Heart left ventricle (tissue), 16 donors: Measurements from ENCODE around the gene SCAF1. TPM values are rescaled to one million over a fixed set of nuclear protein-coding genes. Genes with fewer than 3 reads are reported as not detected.
A peak's percentile ranks its signal among the peaks of the same experiment; 100 is the strongest.

ENCODE experiments used
- ATAC-seq, 4 donors: fragments of 200-7000 bp; cut with Tn5 transposase; one replicate each; pipeline ENCODE4 v1.9.1; 2020 to 2022; ENCODE audit warnings: moderate library complexity in 4 of 4, mild to moderate bottlenecking in 3 of 4, moderate number of reproducible peaks in 1 of 4
- DNase-seq, 5 donors: peaks; one replicate each; pipeline ENCODE4 v3.0.0-alpha.2; 2020
- H3K27ac ChIP-seq, 12 donors: fragments of 200-600 bp; sonication (generic) in 4 of 12; one replicate each; pipeline versions ENCODE4 v1.5.0 to v1.8.0; 2016 to 2022; ENCODE audit warnings: mild to moderate bottlenecking in 2 of 12
- H3K27me3 ChIP-seq, 9 donors: fragments of 200-600 bp; sonication (generic) in 2 of 9; one replicate each; pipeline versions ENCODE4 v1.5.1 to v1.8.0; 2016 to 2022; ENCODE audit warnings: mild to moderate bottlenecking in 3 of 9
- H3K36me3 ChIP-seq, 9 donors: fragments of 200-600 bp; sonication (generic) in 2 of 9; one replicate each; pipeline versions ENCODE4 v1.5.0 to v1.8.0; 2018 to 2022; ENCODE audit warnings: mild to moderate bottlenecking in 2 of 9
- H3K4me1 ChIP-seq, 12 donors: fragments of 200-600 bp; sonication (generic) in 4 of 12; one replicate each; pipeline versions ENCODE4 v1.5.0 to v1.8.0; 2016 to 2022; ENCODE audit warnings: mild to moderate bottlenecking in 3 of 12
- H3K4me3 ChIP-seq, 12 donors: fragments of 200-600 bp; sonication (generic) in 4 of 12; one replicate each; pipeline versions ENCODE4 v1.5.0 to v1.8.0; 2017 to 2022; ENCODE audit warnings: mild to moderate bottlenecking in 9 of 12, moderate library complexity in 4 of 12
- H3K9me3 ChIP-seq, 12 donors: fragments of 200-600 bp; sonication (generic) in 4 of 12; one replicate each; pipeline versions ENCODE4 v1.5.0 to v1.8.0; 2016 to 2022; ENCODE audit warnings: mild to moderate bottlenecking in 1 of 12
- POLR2A ChIP-seq, 2 donors: fragments of 450-650 bp; IDR thresholded peaks; one replicate each; pipeline ENCODE4 v1.6.1; 2017; ENCODE audit warnings: antibody characterized with exemption in 2 of 2, mild to moderate bottlenecking in 2 of 2, moderate library complexity in 2 of 2
- WGBS, 4 donors: extraction: QIAGEN DNeasy Blood & Tissue Kit in 2 of 4; methylation state at CpG; one replicate each; pipeline versions ENCODE4 v1.1.5 to v1.1.7; 2013 to 2018; 5-methylcytosine and 5-hydroxymethylcytosine counted together
- intact Hi-C, 10 donors: fragments of 100-400 bp; cut with DNase I; formaldehyde crosslinking; loops; one replicate each; pipeline versions ENCODE4 v1.11.1 to v1.14.2; 2022
- polyA plus RNA-seq, 2 donors: library from polyadenylated mRNA; stranded (reverse); fragments of 200-250 nt; gene quantifications; one replicate each; pipeline ENCODE4 v1.2.3, GENCODE V29; 2013
- total RNA-seq, 9 donors: library from RNA; depleted of rRNA in 2 of 9; stranded (reverse); fragments of >200 nt in 2 of 9; fragmentation: NEBNext Ultra II Directional in 3 of 9; extraction: Animal tissue kit (Norgen Biotek cat#: 25700) in 3 of 9; gene quantifications; one replicate each; pipeline versions ENCODE4 v1.1.0 to v1.2.4, GENCODE V29; 2016 to 2023
- TF ChIP-seq, protein P1 (sequence below), 12 donors: fragments of 200-600 bp; sonication (generic) in 4 of 12; IDR thresholded peaks; one replicate each; pipeline versions ENCODE4 v1.5.0 to v1.8.0; 2018 to 2022; ENCODE audit warnings: antibody characterized with exemption in 12 of 12, mild to moderate bottlenecking in 5 of 12
- donor health status: ischemic (EF 13 %, LVEDD 7.1; RV severe dilation, severe dysfunction).
- donor health status: healthy with polysubstance abuse.
- donor health status: DM: no; HTN: yes; CAD: no.
- donor health status: DM: no; HTN: no; CAD: no.
- donor health status: ischemic (EF 25% LVEDD 6.9; RV normal size, moderate dysfunction).
- donor health status: ischemic (EF 25% LVEDD 5.7; RV mildly dilated, moderate dysfunction).
- donor health status: healthy.
- donor health status: DM: yes; HTN: yes; CAD: no.
- donor health status: ischemic (EF 35%, LVEDD 5.7; RV mildly dilated, moderate dysfunction).
- donor health status: nonischemic (EF 11% LVEDD 7.7; RV severe dilation, severe dysfunction).
- donor health status: DM: yes; HTN: yes; CAD: no.
- donor health status: PGD.
- donor health status: ischemic (EF 29% LVEDD 5.4; RV normal size, mild dysfunction).
- donor health status: nonischemic (EF 23%, LVEDD 6.1; RV moderate dilation, normal function).

The SCAF1 gene
- total and polyA plus RNA-seq, 11 donors: 24.5 to 52.8 (median 44.0) TPM

DNA sequence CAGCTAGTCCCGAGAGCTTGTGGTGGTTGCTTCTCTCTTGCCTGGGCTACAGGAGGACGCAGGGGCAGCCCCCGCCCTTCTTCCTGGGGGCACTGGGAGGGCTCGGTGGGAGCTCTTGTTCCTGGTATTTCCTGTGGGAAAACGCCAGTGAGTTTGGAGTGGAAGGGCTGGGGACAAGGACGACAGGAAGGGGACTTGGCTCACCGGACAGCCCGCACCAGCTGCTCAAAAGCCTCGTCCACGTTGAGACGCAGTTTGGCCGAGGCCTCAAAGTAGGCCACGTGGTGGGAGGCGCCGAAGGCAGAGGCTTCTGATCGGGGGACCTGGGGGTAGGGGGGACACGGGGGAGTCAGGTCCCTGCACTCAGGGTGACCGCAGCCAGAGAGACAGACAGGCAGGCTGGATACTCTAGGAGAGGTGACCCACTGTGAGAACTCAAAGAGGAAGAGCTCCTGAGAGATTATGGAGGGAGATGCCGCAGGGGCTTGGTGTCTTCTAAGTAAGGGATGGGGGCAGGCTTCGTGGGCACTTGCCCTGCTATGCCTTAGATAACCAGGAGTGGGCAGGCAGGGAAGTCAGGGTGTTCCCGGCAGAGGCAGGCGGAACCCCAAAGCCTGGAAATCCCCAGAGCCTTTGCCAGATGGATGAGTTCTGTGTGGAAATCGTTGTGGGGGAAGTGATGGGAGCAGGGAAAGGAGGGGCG is 6.3 kb upstream of the SCAF1 start:
- peaks cover 0 to 60% (median 38%) of the 10 kb centered on the region in 12 donors for H3K4me1 ChIP-seq
- peak overlapping the region in 10 of 12 donors; percentile 26 to 61 (median 54) for H3K27ac ChIP-seq
- no peak for DNase-seq
- 33 to 51% (median 41%) methylated on average over 24 of the region's 24 CpGs for WGBS, 4 donors
- H3K9me3 ChIP-seq: no peaks in the 10 kb centered on the region
- no peaks in the 10 kb centered on the region for H3K27me3 ChIP-seq
- no peak for ATAC-seq
- H3K36me3 ChIP-seq: peaks cover 0 to 23% (median 12%) of the 10 kb centered on the region in 9 donors
- TF ChIP-seq, protein P1, sequence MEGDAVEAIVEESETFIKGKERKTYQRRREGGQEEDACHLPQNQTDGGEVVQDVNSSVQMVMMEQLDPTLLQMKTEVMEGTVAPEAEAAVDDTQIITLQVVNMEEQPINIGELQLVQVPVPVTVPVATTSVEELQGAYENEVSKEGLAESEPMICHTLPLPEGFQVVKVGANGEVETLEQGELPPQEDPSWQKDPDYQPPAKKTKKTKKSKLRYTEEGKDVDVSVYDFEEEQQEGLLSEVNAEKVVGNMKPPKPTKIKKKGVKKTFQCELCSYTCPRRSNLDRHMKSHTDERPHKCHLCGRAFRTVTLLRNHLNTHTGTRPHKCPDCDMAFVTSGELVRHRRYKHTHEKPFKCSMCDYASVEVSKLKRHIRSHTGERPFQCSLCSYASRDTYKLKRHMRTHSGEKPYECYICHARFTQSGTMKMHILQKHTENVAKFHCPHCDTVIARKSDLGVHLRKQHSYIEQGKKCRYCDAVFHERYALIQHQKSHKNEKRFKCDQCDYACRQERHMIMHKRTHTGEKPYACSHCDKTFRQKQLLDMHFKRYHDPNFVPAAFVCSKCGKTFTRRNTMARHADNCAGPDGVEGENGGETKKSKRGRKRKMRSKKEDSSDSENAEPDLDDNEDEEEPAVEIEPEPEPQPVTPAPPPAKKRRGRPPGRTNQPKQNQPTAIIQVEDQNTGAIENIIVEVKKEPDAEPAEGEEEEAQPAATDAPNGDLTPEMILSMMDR (IDR thresholded peaks at IDR 0.05): peak in 1 of 12 donors; percentile 5
- no peak for TF ChIP-seq POLR2A (IDR thresholded peaks at IDR 0.05)
- intact Hi-C loops: loop anchor here in 5 of 10 donors (5.0 kb wide), 2 partner anchors 38 to 43 kb away; partner anchors contain the start of gene PRR12 (in 4 of the 5)
- no peak overlapping the region for H3K4me3 ChIP-seq

DNA sequence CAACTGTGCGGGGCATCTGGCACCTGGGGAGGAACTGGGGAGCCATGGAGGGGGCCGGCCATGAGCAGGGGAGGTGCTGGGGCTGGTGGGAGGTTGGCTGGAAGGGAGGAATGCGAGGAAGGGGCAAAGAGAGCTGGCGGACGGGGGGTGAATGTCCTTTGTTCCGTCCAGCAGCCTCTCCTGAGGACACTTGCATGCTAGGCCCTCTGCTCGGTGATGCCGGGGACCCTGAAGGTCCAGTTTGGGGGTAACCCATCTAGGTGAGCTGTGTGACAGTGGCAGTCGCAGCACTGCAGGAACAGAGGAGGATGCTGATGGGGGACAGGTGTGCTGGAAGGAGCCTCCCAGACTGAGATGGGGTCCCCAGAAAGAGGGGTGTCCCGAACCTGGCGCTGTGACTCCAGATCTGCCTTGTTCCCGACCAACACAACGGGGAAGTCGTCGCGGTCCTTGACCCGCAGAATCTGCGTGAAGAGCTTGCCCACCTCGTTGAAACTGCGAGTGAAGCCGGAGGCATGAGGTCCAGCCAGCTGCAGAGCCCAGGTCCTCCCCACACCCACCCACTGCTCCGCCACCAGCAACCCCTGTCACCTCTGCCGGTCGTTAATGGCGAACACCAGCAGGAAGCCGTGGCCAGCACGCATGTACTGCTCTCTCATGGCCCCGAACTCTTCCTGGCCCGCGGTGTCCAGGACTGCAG is 5.6 kb upstream of the SCAF1 start:
- Histone ChIP-seq H3K9me3 (no peaks in the 10 kb centered on the region), H3K4me1 (peaks cover 0 to 56% (median 37%) of the 10 kb centered on the region in 12 donors), H3K36me3 (peaks cover 0 to 23% (median 12%) of the 10 kb centered on the region in 9 donors), H3K27me3 (no peaks in the 10 kb centered on the region), H3K4me3 (no peak overlapping the region), H3K27ac (peak overlapping the region in 5 of 12 donors; percentile 11 to 61 (median 55))
- DNase-seq (no peak), ATAC-seq (no peak)
- intact Hi-C loops: loop anchor here in 5 of 10 donors (5.0 kb wide), 2 partner anchors 39 to 44 kb away; partner anchors contain the start of gene PRR12 (in 4 of the 5)
- WGBS, 4 donors: 79 to 85% (median 80%) methylated on average over 24 to 30 of the region's 30 CpGs
- TF ChIP-seq POLR2A (IDR thresholded peaks at IDR 0.05): no peak
- TF ChIP-seq, protein P1 (IDR thresholded peaks at IDR 0.05): no peak

DNA sequence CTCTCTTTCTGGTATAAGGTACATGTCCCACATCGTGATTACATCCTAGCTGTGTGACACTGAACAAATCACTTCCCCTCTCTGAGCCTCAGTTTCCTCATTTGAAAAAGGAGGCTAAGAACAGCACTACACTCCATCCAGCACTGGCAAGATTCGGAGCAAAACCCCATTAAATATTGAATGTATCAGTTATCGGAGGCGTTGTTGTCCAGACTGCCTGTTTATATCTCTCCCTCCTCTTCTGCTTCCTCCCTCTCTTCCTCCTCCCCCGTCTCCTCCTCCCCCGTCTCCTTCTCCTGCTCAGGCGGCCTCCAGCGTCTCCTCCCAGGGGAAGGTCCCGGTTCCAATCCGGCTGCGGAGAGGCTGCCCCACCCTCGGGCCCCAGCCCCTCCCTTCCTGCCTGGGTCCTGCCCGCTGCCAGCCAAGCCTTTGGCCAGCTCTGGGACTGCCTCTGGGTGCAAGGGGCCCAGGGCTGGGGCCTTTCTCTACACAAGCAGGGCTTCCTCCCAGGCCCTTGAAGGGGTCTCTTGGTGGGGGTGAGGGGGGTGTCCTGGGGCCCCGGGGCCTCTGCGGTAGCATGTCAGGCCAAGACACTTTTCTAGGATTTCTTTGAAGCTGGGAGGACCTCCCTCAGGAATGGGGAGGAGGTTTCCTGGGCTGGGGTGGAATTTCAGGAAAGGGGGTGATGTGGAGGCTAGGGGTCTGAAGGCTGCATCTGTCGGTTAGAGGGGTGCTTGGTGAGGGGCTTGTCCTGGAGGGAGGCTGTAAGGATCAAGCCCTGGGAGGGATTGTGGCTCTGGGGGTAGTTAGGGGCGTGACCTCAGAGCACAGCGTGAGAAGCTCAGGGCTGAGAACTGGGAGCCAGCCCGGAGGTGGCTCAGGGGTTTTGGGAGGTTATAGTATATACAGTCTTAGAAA is 3.9 kb upstream of the SCAF1 start:
- DNase-seq: peak; percentile 92 to 95 (median 94)
- TF ChIP-seq, protein P1 (IDR thresholded peaks at IDR 0.05): no peak
- TF ChIP-seq POLR2A (IDR thresholded peaks at IDR 0.05): peak in 1 of 2 donors; percentile 60
- ATAC-seq: peak in 3 of 4 donors; percentile 7 to 17 (median 13)
- WGBS, 4 donors: 9 to 18% (median 12%) methylated on average over 18 to 19 of the region's 19 CpGs
- intact Hi-C loops: loop anchor here in 7 of 10 donors (2.0 to 5.0 kb wide), 4 partner anchors 41 to 47 kb away; partner anchors contain the start of gene PRR12 (in 5 of the 7)
- H3K27ac ChIP-seq: peak overlapping the region; percentile 96 to 100 (median 99)
- H3K4me3 ChIP-seq: peak overlapping the region; percentile 18 to 100 (median 92)
- H3K4me1 ChIP-seq: peaks cover under 1 to 57% (median 41%) of the 10 kb centered on the region in 12 donors
- H3K27me3 ChIP-seq: no peaks in the 10 kb centered on the region
- no peaks in the 10 kb centered on the region for H3K9me3 ChIP-seq
- peaks cover 0 to 23% (median 12%) of the 10 kb centered on the region in 9 donors for H3K36me3 ChIP-seq
